Cardiac atrium fibroblast (primary cell): ENCODE measurements around the gene CIT. TPM values are rescaled to one million over a fixed set of nuclear protein-coding genes. Genes with fewer than 3 reads are reported as not detected.

Experiments used
- total RNA-seq: library from RNA; depleted of rRNA; stranded (reverse); fragments of >200 nt; gene quantifications from 2 replicates; pipeline ENCODE4 v1.2.3, GENCODE V29; 2015

Gene CIT
- total RNA-seq: 2.0 and 7.0 TPM in 2 replicates

GRCh38 chr12:119876761-119877638 lies at the start of gene CIT:
CIT (minus strand) TSS chr12:119877320; CDS start chr12:119876168, 1,152 bp downstream.

DNA sequence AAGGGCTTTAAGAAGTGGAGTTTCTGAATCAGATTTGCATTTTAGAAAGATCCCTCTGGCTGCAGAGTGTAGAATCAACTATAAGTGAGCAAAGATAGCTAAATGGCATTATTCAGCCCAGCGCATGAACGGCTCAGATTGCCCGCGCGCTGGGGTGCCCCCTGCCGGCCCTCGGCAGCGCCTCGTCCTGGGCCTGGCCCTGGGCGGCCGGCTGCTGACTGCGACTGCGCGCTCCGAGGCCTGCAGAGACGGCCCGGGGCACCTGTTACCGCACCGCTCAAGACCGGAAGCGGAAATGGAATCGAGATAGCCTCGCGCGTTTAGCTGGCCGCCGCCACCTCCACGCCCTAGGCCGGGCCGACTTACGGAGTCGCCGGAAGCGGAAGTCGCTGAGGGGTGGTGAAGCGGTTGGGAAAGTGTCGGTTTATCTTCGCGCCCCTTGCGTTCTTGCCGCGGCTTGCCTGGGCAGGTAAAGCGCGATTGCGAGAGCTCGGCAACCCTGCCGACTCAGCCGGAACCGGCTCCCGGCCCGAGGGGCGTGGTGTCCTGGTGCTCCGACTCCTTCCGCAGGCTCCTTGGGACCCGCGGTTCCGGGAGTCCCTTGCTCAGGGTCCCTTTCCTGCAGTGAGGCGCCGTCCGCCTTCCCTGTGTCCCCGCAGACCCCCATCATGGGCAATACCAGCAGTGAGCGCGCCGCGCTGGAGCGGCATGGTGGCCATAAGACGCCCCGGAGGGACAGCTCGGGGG lies 209.4 kb downstream of the CIT start, which contains the start of gene PRKAB1:
TSS of gene PRKAB1 (plus strand) at position 557 of the 747 bp plus-strand sequence. CDS start at position 669, 112 bp downstream.

Other genes starting within 250 kb of the CIT start
- gene PRKAB1, start 209.2 kb downstream of the CIT start, total RNA-seq: 9.9 and 24.0 TPM in 2 replicates
- not detected in 2 replicates for gene BICDL1, start 111.9 kb upstream of the CIT start, total RNA-seq
- 28.8 and 40.3 TPM in 2 replicates for gene RAB35, start 239.4 kb upstream of the CIT start, total RNA-seq